SIG-M5 treated with dmso at 0.1 percent for 504 hours (cell line): ENCODE data around the gene SH3GL1.
"Not testable (repeated sequence)": the region's sequence is repeated elsewhere in the genome, so short reads cannot be mapped to it uniquely, and the experiment has no call there.

Experiments used
- DNase-seq: peaks from one replicate; lab custom pipeline; 2025; ENCODE audit not compliant: unreplicated experiment; lab: John Stamatoyannopoulos, UW

Gene SH3GL1

GRCh38 chr19:4345342-4346019 is 54.9 kb downstream of the SH3GL1 start:
- no peak for DNase-seq

- peak; percentile 67 for DNase-seq
Measured at GRCh38 chr19:4343370-4344307, 56.7 kb downstream of the SH3GL1 start, which contains the start of gene MPND. TSS of gene MPND (plus strand) at chr19:4343562. CDS start at chr19:4343594, 32 bp downstream.

- peak; percentile 100 for DNase-seq
Measured at GRCh38 chr19:4342615-4343369, 57.6 kb downstream of the SH3GL1 start.

- no peak for DNase-seq
Measured at GRCh38 chr19:4342314-4342614, 58.1 kb downstream of the SH3GL1 start.

GRCh38 chr19:4338441-4339355 is 61.6 kb downstream of the SH3GL1 start, which contains the start of gene STAP2:
TSS of gene STAP2 (minus strand) at chr19:4338827. CDS start at chr19:4338753, 74 bp downstream.
- peak; percentile 23 for DNase-seq

GRCh38 chr19:4337906-4338440 is 62.4 kb downstream of the SH3GL1 start:
- DNase-seq, result no peak

- no peak for DNase-seq
Measured at GRCh38 chr19:4334929-4335570, 65.3 kb downstream of the SH3GL1 start.

GRCh38 chr19:4329858-4330257 is 70.5 kb downstream of the SH3GL1 start:
- DNase-seq, result no peak

GRCh38 chr19:4328991-4329681 is 71.2 kb downstream of the SH3GL1 start:
- DNase-seq, result not testable (repeated sequence)

- peak; percentile 50 for DNase-seq
Measured at GRCh38 chr19:4328243-4328990, 71.9 kb downstream of the SH3GL1 start.

- no peak for DNase-seq
Measured at GRCh38 chr19:4327877-4328242, 72.5 kb downstream of the SH3GL1 start.

- peak; percentile 40 for DNase-seq
Measured at GRCh38 chr19:4327252-4327876, 73.0 kb downstream of the SH3GL1 start.

- no peak for DNase-seq
Measured at GRCh38 chr19:4326837-4327251, 73.5 kb downstream of the SH3GL1 start.

GRCh38 chr19:4326215-4326836 is 74.0 kb downstream of the SH3GL1 start:
- no peak for DNase-seq

- DNase-seq, result no peak
Measured at GRCh38 chr19:4324228-4324627, 76.1 kb downstream of the SH3GL1 start.

- no peak for DNase-seq
Measured at GRCh38 chr19:4323692-4324091, 76.7 kb downstream of the SH3GL1 start.

GRCh38 chr19:4322942-4323665 is 77.2 kb downstream of the SH3GL1 start:
- DNase-seq, result no peak
